GM19099 (cell line): ENCODE results near the gene DLK1.

Experiments
- POLR2A ChIP-seq: IDR thresholded peaks from 3 replicates; pipeline ENCODE4 v1.6.1; 2011; ENCODE audit warnings: low read depth; ENCODE audit not compliant: insufficient read length; ENCODE audit errors: extremely low read depth

DLK1 gene

DNA sequence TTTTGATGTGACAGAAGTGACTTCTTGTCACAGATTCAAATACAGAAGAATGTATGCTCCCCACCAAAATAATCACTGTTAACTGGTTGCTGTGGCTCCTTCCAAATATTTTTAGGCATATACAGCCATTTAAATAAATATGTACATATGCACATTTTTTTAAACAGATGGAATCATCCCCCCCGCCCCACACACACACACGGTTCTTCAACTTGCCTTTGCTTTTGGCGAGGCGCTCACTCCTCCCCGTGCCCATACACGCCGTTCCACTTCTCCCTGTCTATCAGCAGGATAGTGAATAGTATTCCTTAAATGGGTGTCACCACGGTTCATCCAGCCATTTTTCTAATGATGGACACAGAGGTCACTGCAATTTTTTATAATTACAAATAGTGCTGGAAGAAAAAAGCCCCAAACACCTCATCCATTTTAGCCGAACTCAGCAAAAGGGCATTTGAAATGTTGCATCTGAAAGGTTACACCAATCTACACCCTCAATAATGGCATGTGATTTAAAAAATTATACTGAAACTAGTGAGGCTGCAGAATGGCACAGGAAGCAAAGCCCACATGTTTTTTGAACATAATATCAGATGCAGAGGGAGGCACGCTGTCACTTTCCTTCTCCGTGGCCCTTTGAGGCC lies 60.0 kb downstream of the DLK1 start:
- no peak for TF ChIP-seq POLR2A

DNA sequence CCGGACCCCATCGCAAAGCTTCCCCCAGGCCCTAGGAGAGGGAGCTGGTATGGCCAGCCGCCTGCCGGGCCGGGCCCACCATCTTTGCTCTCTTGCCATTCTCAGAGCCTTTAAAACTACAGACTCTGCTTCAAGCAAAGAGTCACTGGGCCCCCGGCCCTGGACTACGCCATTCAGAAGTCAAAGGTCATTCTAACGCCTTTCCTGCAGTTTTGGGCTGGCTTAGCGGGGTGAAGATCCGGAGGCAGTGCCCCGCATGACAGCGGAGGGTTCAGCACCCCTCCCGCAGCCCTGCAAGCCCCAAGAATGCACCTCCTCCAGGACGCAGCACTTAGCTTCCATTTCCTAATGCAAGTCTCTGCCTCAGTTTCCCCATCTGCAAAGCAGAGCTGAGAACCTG lies 61.0 kb downstream of the DLK1 start:
- TF ChIP-seq POLR2A = no peak
